Glomerular visceral epithelial cell (primary cell): Measurements from ENCODE around the gene TBC1D9B.

Experiments
- DNase-seq: peaks from one replicate; pipeline ENCODE4 v3.0.0-alpha.2; 2016; ENCODE audit errors: extremely low spot score

TBC1D9B gene

DNA sequence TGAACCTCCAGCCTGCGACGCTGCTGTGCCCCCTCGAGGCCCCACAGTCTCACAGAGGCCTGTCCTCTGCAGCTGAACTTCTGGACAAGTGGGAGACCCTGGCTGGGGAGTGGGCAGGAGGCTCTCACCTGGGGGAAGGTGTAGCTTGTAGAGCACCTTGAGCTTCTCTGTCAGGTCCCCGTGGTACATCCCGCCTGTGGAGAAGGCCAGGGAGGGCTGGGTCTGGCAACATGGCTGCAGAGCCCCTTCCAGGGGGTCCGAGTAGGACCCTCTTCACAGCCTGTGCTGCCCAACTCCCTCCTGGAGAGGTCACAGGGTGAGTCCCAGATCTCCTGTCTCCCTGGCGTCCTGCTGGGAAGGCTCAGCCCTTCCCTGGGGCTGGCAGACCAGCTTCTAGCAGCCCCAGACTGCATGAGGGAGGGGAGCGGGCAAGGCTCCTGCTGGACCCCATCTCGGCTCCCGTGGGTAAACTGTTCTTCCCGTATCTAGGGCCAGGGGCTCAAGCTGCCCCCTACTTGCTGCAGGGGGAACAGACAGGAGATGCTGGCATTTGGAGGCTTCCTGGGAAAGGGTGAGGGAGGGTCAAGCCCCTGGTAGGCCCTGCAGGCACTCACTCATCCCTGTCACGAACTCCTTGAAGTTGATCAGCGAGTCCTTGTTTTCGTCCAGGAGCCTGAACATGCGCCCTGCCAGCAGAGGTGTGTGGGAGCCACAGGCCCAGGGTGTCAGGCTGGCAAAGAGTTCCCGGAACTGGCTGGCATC lies 37.9 kb downstream of the TBC1D9B start:
- no peak for DNase-seq

DNA sequence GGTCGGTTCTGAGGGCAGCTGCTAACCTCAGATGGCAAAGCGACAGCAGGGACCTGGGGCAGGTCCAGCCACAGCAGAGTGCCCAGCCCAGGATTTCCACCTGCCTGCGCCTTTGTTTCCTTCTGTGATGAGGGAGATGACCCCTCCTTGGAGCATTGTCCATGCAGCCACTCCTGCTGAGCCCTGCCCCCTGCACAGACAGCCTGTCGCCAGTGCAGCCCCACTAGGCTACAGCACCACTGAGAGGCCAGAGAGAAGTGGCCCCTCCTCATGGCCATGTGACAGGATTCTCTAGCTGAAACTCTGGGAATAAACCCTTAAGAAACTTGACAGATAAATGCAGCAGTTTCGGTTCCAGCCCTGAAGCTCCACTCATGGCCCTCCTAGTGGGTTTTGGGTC lies 38.6 kb downstream of the TBC1D9B start:
- no peak for DNase-seq

DNA sequence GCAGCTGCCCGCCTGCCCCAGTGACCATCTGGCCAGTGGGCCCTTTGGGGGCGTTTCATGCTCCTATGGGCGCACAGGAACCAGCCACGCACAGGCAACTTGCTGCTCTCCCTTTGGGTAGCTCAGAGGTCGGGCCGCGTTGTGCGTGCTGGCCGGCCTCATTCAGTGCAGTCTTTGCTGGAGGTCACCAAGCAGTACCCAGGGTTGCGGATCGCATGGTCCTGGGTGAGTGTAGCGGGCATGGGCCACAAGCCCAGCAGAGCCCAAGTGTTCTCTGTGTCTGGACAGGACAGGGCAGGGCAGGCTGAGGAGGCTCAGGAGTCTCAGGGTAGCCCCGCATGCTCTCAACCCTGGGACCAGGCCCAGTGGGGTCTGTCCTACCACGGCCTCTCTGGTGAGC lies 39.2 kb downstream of the TBC1D9B start:
- no peak for DNase-seq

DNA sequence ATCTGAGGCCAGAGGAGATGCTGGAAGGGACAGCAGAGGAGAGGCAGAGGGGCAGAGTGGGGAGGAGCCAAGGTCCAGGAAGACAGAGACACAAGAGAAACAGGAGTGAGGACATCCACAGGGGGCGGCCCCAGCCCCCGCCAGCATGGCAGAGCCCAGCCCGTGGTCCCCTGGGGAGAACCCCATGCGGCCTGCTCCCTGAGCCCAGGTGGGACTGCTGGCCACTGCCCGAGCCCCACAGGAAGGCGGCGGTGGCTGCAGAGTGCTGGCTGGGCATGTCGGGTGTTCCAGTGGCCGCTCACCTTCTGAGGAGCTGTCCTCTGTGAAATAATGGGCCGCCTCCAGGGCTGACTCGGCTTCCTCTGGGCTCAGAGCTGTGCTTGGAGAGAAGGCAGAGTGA lies 40.2 kb downstream of the TBC1D9B start:
- no peak for DNase-seq

DNA sequence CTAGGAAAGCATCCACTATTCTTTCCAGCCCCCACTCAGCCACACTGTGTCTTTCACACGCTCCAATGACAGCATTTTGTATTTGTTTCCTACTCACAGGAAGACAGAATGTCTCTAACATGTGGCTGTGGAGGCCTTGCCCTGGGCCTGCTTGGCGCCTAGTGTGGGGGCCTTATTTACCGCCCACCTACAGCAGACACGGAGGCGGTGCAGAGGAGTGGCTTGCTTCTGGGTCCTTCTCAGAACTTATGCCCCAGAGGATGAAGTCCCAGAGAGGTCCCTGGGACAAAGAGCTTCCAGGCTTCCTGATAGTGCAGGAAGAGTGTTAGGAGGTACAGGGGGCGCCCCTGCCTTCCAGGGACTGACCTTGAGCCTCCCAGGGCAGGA lies 40.6 kb downstream of the TBC1D9B start:
- no peak for DNase-seq

DNA sequence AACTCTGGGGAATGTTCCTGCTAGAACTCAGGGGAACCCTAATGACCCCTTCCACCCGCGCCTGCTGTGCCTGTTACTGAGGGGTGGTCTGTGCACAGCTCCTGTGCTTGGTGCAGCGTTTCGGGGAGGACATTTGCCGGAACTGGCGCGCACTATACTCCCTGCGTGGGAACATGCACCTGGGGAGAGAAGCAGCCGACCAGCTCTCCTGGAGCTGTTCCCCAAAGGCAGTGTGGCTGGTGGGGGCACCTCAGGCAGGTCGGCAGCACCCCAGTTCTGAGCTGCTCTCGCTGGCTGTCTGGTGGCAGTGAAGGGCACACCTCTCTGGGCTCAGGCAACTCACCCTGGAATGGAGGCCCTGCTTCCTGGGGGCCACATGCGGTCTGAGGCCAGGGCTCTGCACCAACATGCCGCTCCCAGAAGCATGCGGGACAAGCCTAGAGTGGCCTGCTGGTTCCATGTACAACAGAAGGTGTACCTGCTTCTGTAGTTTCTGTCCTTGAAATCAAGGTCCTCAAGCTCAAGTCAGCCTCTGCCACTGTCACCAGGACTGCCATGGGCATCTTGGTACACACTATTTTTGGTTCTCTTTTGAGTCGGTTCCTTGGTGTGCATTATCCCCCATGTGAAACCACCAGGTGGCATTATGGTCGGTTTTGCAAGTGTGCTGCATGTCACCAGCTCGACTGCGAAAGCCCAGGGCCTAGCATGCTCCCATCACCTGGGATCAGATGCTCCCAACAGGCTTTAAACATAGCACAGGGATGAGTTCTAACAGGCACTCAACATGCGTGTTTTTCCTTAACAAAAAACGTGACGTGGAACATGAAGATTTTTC lies 41.2 kb downstream of the TBC1D9B start:
- DNase-seq = no peak

DNA sequence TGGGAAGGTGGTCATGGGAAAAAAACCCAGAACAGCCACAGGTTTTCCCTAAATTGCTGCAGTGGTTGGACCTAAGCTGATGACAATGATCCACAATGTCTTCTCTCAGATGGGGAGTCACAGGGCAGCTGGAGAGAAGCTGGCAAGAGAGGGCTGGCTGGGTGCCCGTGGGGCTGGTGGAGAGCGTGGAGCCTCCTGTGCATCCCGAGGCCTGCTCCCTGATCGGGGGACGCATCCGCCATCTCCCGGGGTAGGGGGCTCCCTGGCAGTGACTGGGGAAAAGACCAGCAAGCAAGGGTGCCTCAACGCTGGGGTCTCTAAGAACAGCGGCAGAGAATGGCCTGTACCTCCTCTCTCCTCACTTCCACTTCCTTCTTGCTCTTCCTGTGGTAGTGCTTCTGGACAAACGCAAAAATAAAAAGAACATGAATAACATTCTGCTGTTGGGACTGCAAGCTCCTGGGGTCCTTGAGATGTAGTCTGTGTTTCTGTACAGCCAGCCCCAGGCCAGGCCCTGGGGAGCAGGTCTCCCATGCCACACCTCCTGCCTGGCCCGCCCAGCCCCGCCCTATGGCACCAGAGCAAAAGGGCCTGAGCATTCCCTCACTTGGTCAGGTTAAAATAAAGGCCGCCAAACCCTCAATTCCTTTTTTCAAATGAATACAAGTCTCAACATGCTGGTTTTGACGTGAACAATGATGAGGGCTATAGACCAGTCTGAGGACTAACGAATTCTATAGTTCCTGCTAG lies 42.0 kb downstream of the TBC1D9B start:
- no peak for DNase-seq

DNA sequence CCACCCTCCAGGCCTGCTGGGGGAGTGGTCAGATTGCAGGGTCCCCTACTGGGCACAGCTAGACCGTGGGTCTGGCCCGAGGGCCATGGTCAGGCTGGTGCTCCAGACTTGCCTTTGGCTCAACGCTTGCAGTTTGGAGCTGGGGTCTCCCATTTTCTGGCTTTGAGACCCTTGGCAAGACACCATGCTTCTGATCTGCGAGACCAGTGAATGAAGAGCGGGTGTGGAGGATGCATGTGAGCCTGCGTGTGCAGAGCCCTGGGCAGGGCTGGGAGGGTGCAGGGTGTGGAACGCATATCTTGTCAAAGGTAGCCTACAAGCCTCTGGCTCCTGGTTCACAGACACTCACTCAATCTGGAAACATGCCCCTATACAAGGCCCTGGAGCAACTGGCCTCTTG lies 43.0 kb downstream of the TBC1D9B start:
- DNase-seq = no peak

DNA sequence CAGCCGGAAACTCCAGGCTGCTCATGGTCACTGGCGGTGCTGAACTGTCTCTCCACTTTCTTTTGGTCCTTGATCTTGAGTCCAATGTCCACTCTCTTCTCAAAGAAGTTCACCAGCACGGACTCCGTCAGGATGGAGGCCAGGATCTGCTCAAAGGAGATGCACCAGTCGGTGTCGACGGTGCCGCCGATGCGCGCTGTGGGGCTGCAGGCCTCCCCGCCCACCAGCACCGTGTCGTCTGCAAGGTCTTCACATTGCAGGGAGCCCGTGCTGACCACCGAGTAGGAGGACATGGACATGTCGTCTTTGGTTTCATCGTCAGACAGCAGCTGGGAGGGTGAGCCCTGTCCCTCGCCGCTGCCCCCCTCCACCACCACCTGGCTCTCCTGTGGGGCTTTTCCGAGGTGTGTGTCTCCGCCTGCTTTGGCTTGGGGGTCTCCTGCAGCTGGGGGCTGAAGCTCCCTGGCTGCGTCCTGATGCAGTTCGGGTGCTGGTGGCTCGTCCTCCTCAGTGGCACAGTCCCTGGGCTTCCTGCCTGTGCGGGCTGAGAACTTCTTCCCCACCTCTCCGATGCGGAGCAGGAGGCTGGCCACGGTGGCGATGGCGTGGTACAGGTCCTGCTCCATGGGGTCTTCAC lies 44.1 kb downstream of the TBC1D9B start:
- DNase-seq = no peak

DNA sequence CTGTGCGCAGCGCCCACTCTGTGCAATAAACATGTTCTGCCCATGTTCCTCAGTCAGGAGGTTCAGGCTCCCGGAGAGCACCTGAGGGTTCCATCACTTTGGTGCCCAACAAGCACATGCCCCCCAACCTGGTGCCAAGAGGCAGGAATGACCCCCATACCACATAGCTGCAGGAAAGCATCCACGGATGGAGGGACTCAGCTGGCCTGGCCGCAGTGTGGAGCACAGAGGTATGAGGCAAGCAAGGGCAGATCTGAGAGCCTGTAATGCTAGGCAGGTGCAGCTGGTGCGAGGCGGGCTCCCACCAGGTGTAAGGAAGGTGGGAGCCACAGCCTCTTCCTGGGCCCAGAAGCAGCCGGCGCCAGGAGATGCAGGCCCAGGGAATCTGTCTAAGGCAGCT lies 44.8 kb downstream of the TBC1D9B start:
- DNase-seq = no peak

DNA sequence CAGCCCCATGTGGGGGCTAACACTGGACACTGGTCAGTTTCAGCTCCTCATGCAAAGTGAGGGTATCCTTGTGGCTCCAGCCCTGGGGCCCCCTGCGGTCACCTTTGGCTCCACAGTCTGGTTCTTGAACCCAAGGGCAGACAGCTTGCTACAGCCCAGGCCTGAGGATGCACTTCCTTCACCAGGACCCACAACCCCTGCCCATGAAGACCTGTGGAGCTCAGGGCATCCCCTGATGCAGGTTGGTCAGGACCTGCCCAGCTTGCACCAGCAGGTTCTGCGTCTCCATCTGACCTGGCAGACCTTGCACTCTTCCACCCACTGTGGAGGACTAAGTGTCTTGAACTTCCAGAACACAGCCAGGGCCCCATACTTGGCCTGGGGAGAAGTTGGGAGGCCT lies 45.4 kb downstream of the TBC1D9B start:
- no peak for DNase-seq

DNA sequence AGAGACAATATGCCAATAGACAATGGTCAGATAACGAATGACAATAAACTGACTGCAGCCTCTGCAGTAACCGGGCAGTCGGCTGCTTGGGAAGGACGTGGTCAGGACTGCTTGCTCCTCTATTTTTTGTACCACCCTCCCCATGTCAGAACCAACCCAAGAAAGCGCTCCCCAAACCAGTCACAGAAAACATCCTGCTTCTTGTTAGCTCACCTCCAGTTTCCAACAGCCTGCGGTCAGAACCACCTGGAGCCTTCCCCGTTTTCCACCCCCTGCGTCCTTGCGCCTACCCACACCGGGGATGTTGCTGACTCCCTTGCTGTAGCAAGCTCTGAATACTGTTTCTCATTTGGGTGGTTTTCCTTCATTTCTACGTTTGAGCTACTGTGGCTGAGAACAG lies 47.4 kb downstream of the TBC1D9B start:
- DNase-seq = no peak

DNA sequence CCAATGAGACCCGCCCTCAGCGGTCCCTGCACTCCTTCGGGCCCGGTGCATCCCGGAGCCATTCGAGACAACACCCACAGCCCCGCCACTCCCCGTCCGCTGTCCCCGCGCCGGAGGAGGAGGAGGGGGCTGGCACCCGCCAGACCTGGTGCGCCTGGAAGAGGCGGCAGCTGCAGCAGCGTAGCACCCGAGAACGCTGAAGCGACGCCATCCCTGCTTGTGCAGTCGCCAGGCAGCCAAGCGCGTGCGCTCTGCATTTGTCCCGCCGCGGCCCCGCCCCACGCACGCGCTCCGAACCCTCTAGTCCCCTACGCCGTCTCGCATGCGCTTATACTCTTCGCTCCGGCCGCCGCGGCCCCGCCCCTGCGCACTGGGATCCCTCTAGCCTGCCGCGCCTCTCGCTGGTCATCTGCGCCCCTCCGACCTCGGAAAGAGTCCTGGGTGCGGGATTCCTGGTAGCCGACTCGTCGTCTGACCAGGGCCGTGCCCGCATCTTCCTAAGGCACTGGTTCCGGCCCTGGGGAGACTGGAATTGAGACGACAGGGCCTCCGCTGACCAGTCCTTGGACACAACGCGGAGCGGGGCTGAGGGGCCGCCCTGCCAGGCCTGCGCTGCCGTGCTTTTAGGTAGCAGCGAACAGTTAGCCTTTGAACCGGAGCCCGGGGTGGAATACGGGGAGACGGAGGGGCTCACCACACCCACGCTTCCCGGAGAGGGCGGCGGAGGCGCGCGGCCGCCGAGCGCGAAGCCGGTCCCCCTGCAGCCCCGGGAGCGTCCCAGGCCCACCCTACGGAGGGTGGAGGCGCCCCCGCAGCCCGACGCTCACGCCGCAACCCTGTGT lies 48.9 kb downstream of the TBC1D9B start, which contains the start of gene MRNIP:
TSS of gene MRNIP (minus strand) at position 232 of the 842 bp plus-strand sequence. CDS start at position 211, 21 bp downstream.
- peak; percentile 96 for DNase-seq

DNA sequence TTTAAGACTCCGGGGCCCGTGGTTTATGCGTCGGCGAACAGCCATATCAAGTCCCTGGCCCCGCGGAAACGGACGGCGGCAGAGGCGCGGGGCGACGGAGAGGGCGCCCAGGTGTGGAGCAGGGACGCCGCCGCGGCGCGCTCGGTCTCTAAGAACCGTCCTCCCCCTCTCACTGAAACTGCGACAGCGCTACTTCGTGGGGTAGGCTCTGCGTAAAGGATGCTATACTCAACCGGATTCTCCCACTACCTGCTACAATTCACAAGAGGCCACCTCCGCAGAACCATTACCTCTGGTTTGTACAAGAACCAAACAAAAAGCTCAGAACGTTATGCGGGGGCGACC lies 49.5 kb downstream of the TBC1D9B start:
- peak; percentile 42 for DNase-seq

DNA sequence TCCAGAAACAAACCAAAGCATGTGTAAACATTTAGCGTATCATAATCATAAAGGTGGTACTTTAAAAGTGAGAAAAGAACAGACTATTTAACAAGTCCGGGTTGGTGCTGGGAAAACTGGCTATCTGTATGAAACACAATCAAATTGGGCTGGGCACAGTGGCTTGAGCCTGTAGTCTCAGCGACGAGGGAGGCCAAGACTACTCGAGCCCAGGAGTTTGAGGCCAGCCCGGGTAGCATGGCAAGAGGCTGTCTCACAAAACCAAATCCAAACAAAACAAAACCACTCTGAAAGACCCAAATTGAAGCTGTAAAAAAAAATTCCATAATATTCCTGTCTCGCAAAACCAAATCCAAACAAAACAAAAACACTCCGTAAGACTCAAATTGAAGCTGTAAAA lies 53.3 kb downstream of the TBC1D9B start:
- DNase-seq = no peak

DNA sequence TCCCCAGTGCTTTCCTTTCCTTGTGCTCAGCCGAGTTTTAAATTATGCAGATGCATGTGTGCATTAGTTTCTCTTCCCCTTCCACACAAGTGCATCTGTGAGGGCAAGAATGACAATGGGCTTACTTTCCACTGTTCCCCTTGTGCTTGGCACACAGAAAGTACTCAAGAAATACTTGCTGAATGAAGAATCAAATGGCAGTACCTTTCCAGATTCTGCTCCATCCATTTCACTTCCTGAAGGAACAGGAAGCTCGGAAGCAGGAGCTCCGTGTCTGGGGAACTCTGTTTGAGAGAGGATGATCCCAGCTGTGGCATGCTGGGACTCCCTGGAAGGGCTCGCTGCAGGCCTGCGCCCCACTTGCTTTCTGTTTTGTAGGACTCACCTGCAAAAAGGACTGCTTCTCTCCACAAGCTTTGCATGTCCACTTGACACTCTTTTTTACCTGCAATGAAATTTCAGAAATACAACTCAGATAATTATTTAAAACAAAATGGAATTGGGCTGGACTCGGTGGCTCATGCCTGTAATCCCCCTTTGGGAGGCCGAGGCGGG lies 54.6 kb downstream of the TBC1D9B start:
- no peak for DNase-seq

DNA sequence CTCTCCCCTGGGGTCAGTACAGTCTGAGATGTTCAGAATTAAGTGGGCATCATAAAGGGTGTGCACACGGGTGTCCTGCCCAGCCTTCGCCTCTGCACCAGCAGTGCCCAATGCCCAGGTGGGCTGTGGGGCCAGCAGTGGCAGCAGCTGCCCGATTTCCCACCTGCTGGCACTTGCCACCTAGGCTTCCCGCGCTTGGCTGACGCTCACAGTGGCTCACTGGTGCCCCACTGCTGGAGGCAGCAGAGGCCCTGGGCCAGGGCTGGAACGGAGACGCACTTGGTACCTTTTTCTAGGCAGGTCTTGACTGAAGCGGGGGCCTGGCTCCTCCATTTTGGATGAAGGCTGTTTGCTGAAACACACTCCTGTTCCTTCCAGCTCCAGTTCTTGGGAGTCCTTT lies 66.1 kb downstream of the TBC1D9B start:
- no peak for DNase-seq

DNA sequence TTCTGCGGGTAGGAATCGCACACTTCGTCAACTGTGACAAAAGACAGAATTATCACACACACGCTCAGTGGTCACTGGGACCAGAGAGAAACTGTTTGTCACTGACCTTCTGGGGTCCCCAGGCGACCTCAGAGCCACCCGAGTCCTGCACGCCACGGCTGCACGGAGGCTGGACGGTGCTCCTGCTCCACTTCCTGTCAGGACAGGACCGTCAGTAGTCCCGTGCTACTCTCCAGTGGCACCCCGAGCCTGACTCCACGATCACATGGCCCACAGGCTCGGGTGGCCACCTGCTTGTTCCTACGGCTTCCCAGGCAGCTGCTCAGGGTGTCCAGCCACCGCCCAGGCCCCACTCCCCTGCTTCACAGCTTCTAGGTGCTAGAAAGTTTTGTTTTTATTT lies 66.9 kb downstream of the TBC1D9B start:
- no peak for DNase-seq

DNA sequence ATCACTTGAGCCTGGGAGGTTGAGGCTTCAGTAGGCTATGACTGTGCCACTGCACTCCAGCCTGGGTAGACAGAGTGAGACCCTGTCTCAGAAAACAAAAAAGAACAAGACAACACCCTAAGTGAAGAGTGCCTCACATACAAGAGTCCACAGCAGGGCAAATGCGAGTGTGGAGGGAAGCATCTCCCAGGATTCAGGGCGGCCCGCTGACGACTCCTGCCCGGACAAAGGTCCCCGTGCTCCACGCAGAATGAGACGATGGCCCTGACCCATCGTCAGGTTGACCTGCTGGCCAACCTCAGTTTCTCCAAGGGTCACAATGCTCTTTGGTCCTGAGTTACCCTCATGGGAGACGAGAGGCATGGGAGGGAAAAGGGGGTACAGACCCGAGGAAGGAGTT lies 67.4 kb downstream of the TBC1D9B start:
- no peak for DNase-seq

DNA sequence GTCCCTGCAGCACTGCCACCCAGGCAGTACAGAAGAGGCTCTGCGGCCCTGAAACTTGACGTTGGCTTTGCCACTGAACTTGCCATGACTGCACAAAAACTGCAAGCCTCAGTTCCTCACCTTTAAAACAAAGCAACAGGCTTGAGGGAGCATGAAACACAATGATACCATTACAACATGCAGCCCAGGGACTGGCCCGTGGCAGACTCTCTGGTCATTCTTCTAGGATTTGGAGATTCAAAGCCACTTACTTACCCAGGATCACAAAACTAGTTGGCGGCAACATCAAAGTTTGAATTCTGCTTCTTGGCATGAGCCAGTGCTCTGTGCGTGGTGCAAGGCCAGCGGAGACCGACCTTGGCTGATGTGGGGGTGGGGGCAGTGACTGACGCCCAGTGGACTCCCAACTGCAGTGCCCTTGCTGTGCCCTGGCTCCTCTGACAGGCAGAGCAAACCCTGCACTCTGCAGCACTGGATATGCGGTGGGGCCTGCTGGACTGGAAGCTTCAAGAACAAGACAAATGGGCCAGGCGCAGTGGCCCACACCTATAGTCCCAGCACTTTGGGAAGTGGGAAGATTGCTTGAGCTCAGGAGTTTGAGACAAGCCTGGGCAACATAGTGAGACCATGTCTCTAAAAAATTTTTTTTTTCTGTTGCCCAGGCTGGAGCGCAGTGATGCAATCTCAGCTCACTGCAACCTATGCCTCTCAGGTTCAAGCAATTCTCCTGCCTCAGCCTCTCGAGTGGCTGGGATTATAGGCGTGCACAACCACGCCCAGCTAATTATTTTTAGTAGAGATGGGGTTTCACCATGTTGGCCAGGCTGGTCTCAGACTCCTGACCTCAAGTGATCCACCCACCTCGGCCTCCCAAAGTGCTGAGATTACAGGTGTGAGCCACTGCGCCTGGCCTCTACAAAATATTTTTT lies 68.1 kb downstream of the TBC1D9B start:
- DNase-seq = no peak
